SK-N-SH (cell line): ENCODE measurements around the gene CYP11A1. TPM values are rescaled to one million over a fixed set of nuclear protein-coding genes. Genes with fewer than 3 reads are reported as not detected.

ENCODE experiments used
- CTCF ChIA-PET: fragments of 300-600, 350-600 bp; formaldehyde crosslinking; extraction: SDS; loops from one replicate; lab custom pipeline; 2021; lab: Yijun Ruan, JAX
- POLR2A ChIA-PET: fragments of 350-600 bp; sonication (Branson Sonifier 250); formaldehyde crosslinking; extraction: SDS; loops from one replicate; lab custom pipeline; 2020; ENCODE audit warnings: antibody characterized with exemption, inconsistent platforms; lab: Yijun Ruan, JAX
- DNase-seq: peaks from one replicate; pipeline ENCODE4 v3.0.0; 2012
- H2AFZ ChIP-seq: fragments of 200-600 bp; sonication (generic); 2 replicates; pipeline ENCODE4 v1.8.1; 2016; ENCODE audit warnings: antibody characterized with exemption, mild to moderate bottlenecking, low read depth
- H3F3A ChIP-seq: fragments of 200-600 bp; sonication (generic); replicated peaks from 2 replicates; pipeline ENCODE3; 2016; ENCODE audit warnings: antibody characterized with exemption, mild to moderate bottlenecking; ENCODE audit not compliant: insufficient read depth
- H3K27ac ChIP-seq, 2 experiments: fragments of 200-500 bp in 1 of 2; fragments of 200-600 bp in 1 of 2; sonication (Bioruptor generic) in 1 of 2; sonication (generic), shearing (Covaris generic) in 1 of 2; 2 replicates each; pipeline versions ENCODE4 v1.5.1 to v1.6.1; 2014 to 2016; ENCODE audit warnings: low read depth in 2 of 2, inconsistent platforms in 1 of 2, low read length in 1 of 2, mild to moderate bottlenecking in 1 of 2, mixed read lengths in 1 of 2
- H3K27me3 ChIP-seq: fragments of 200-600 bp; sonication (generic), shearing (Covaris generic); 2 replicates; pipeline ENCODE4 v1.6.1; 2016; ENCODE audit warnings: mixed run types; ENCODE audit not compliant: insufficient read depth
- H3K36me3 ChIP-seq, 2 experiments: fragments of 200-500 bp in 1 of 2; fragments of 200-600 bp in 1 of 2; sonication (Bioruptor generic) in 1 of 2; sonication (generic) in 1 of 2; replicated peaks in 1 of 2; 2 replicates each; pipeline versions ENCODE3 to v1.5.1; 2014 to 2016; ENCODE audit warnings: low read length in 1 of 2, mild to moderate bottlenecking in 1 of 2; ENCODE audit not compliant: insufficient read depth in 2 of 2, control insufficient read depth in 1 of 2
- H3K4me1 ChIP-seq, 2 experiments: fragments of 200-500 bp in 1 of 2; fragments of 200-600 bp in 1 of 2; sonication (Bioruptor generic) in 1 of 2; sonication (generic), shearing (Covaris generic) in 1 of 2; 2 replicates each; pipeline versions ENCODE4 v1.5.1 to v1.6.1; 2014 to 2016; ENCODE audit warnings: low read depth in 1 of 2, low read length in 1 of 2, mixed run types in 1 of 2; ENCODE audit not compliant: insufficient read depth in 2 of 2, control insufficient read depth in 1 of 2
- H3K4me2 ChIP-seq: fragments of 200-600 bp; sonication (generic), shearing (Covaris generic); 2 replicates; pipeline ENCODE4 v1.6.1; 2017; ENCODE audit warnings: mixed run types
- H3K4me3 ChIP-seq, 2 experiments: fragments of 200-500 bp in 1 of 2; fragments of 200-600 bp in 1 of 2; sonication (Bioruptor generic) in 1 of 2; sonication (generic), shearing (Covaris generic) in 1 of 2; 2 replicates each; pipeline versions ENCODE4 v1.5.1 to v1.8.1; 2014 to 2016; ENCODE audit warnings: low read depth in 2 of 2, inconsistent platforms in 1 of 2, low read length in 1 of 2, mild to moderate bottlenecking in 1 of 2, mixed read lengths in 1 of 2, moderate library complexity in 1 of 2
- H3K79me2 ChIP-seq: fragments of 200-600 bp; sonication (generic); 2 replicates; pipeline ENCODE4 v1.8.1; 2017; ENCODE audit warnings: mild to moderate bottlenecking; ENCODE audit not compliant: insufficient read depth
- H3K9ac ChIP-seq: fragments of 200-600 bp; sonication (generic); 2 replicates; pipeline ENCODE4 v1.6.1; 2017; ENCODE audit warnings: mixed run types
- H3K9me2 ChIP-seq: fragments of 200-600 bp; sonication (generic); 2 replicates; pipeline ENCODE4 v1.6.1; 2017; ENCODE audit warnings: mixed run types
- H3K9me3 ChIP-seq: fragments of 200-600 bp; sonication (generic); 2 replicates; pipeline ENCODE4 v1.6.1; 2017; ENCODE audit warnings: mixed run types, mild to moderate bottlenecking, moderate library complexity
- H4K20me1 ChIP-seq: fragments of 200-600 bp; sonication (generic); 2 replicates; pipeline ENCODE4 v1.6.1; 2017; ENCODE audit warnings: mild to moderate bottlenecking, mixed run types; ENCODE audit not compliant: insufficient read depth
- FOSL2 ChIP-seq: IDR thresholded peaks from 2 replicates; pipeline ENCODE4 v1.4.0; 2012; ENCODE audit warnings: low read depth, mild to moderate bottlenecking, moderate library complexity, borderline replicate concordance
- FOXJ3 ChIP-seq: sonication (generic); formaldehyde crosslinking; IDR thresholded peaks from 2 replicates; pipeline ENCODE4 v1.5.1; 2020; ENCODE audit warnings: mild to moderate bottlenecking, missing genetic modification reagents
- GABPA ChIP-seq: IDR thresholded peaks from 2 replicates; pipeline ENCODE4 v1.4.0; 2012; ENCODE audit warnings: low read depth, mild to moderate bottlenecking
- JUND ChIP-seq: IDR thresholded peaks from 2 replicates; pipeline ENCODE4 v1.4.0; 2012
- MAX ChIP-seq: IDR thresholded peaks from 2 replicates; pipeline ENCODE4 v1.4.0; 2012; ENCODE audit warnings: low read depth
- MEF2A ChIP-seq: IDR thresholded peaks from 2 replicates; pipeline ENCODE4 v1.4.0; 2012; ENCODE audit warnings: low read depth, borderline replicate concordance
- MXI1 ChIP-seq: IDR thresholded peaks from 2 replicates; pipeline ENCODE4 v1.6.1; 2012; ENCODE audit warnings: mild to moderate bottlenecking, low read depth, low read length, improper control_type of control experiment
- NRF1 ChIP-seq: IDR thresholded peaks from 2 replicates; pipeline ENCODE4 v1.6.1; 2012; ENCODE audit warnings: low read depth, mild to moderate bottlenecking, low read length
- RAD21 ChIP-seq: IDR thresholded peaks from 2 replicates; pipeline ENCODE4 v1.6.1; 2012; ENCODE audit warnings: mild to moderate bottlenecking, low read length
- RCOR1 ChIP-seq: fragments of 150-350 bp; IDR thresholded peaks from 2 replicates; pipeline ENCODE4 v1.6.1; 2017; ENCODE audit warnings: antibody characterized with exemption, low read length
- RFX5 ChIP-seq: IDR thresholded peaks from 2 replicates; pipeline ENCODE4 v1.6.1; 2012; ENCODE audit warnings: mild to moderate bottlenecking, improper control_type of control experiment, low read length
- SMC3 ChIP-seq: IDR thresholded peaks from 2 replicates; pipeline ENCODE4 v1.6.1; 2012; ENCODE audit warnings: low read depth, low read length, improper control_type of control experiment
- TAF1 ChIP-seq: IDR thresholded peaks from 2 replicates; pipeline ENCODE4 v1.6.1; 2012; ENCODE audit warnings: low read depth, mild to moderate bottlenecking, low read length, moderate library complexity, borderline replicate concordance
- TCF12 ChIP-seq: IDR thresholded peaks from 2 replicates; pipeline ENCODE4 v1.4.0; 2012
- ZBTB33 ChIP-seq: IDR thresholded peaks from 2 replicates; pipeline ENCODE4 v1.4.0; 2012; ENCODE audit warnings: low read depth, borderline replicate concordance
- WGBS: methylation state at CpG from one replicate; pipeline ENCODE4 v1.1.6; 2017; ENCODE audit warnings: low lambda C conversion rate; 5-methylcytosine and 5-hydroxymethylcytosine counted together
- polyA plus RNA-seq, 3 experiments: library from polyadenylated mRNA; depleted of rRNA; stranded (reverse); fragments of >200 nt; gene quantifications; 2 replicates each; pipeline ENCODE4 v1.2.3, GENCODE V29; 2012
- TF ChIP-seq, protein P1 (sequence below): IDR thresholded peaks from 2 replicates; pipeline ENCODE4 v1.4.0; 2012; ENCODE audit warnings: low read depth, borderline replicate concordance
- TF ChIP-seq, protein P2 (sequence below): fragments of 150-350 bp; IDR thresholded peaks from 2 replicates; pipeline ENCODE4 v1.6.1; 2017; ENCODE audit warnings: antibody characterized with exemption, low read length, low read depth, borderline replicate concordance

The CYP11A1 gene
- polyA plus RNA-seq, 1 of the 3 experiments (the other 2 are of a cell fraction), result 0.08 TPM

DNA sequence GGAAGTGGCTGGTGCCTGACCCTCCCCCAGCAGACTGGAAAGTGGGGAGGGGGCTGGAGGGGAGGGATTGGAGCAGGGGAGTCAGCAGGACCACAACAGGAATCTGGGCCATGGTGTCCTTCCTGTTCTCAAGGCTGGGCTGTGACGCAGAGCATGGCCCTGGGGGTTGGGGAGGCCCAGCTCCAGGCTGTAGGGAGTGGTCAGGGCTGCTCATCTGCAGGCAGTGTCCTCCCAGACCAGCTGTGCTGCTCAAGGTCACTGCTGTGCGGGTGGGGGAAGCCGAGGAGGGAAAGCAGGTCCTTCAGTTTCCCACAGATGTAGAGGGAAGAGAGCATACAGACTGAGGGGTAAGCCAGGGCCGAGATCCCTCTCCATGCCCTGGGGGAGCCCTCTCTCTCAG is 40.7 kb downstream of the CYP11A1 start:
- no peaks in the 10 kb centered on the region for H3K9me3 ChIP-seq
- TF ChIP-seq ZBTB33 (no peak), MEF2A (no peak), MXI1 (no peak)
- H3K79me2 ChIP-seq, result no peaks in the 10 kb centered on the region
- no peaks in the 10 kb centered on the region for H3F3A ChIP-seq
- H4K20me1 ChIP-seq, result no peaks in the 10 kb centered on the region
- peaks cover 0 to 7% of the 10 kb centered on the region in 2 experiments; a peak in 1 of 4 replicates for H3K4me1 ChIP-seq
- ChIA-PET POLR2A (no interaction called here), CTCF (interaction anchor here (11.3 to 18.6 kb wide), 2 partner anchors 16 to 277 kb away, joined by 265 to 339 read pairs; no protein-coding TSS in a partner anchor)
- H2AFZ ChIP-seq, result no peak overlapping the region
- 47% methylated on average over 2 of the region's 4 CpGs for WGBS
- H3K9ac ChIP-seq, result no peak overlapping the region
- H3K27ac ChIP-seq, result no peak overlapping the region
- DNase-seq, result no peak
- H3K9me2 ChIP-seq, result no peaks in the 10 kb centered on the region
- no peak overlapping the region for H3K4me2 ChIP-seq
- H3K36me3 ChIP-seq, result no peaks in the 10 kb centered on the region
- H3K4me3 ChIP-seq, result no peak overlapping the region
- no peaks in the 10 kb centered on the region for H3K27me3 ChIP-seq

DNA sequence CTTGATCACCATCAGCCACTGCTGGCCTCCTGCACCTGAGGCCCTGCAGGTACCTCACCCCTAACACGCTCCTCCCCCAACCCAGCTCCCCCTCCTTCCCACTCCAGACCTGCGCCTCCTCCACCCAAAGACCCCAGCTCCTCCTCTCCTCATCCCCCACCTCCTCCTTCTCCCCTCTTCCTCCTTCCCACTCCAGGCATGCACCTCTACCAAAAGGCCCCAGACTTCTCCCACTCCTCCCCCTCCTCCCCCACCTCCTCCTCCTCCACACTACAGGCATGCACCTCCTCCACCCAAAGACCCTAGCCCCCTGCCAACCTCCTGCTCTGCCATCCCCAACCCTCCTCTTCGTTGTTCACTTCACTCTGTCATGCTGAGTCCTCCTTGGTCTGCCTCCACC is 42.7 kb downstream of the CYP11A1 start:
- H3K27ac ChIP-seq, result no peak overlapping the region
- CTCF ChIA-PET, result interaction anchor here (2.1 to 18.6 kb wide), 3 partner anchors 14 to 275 kb away, joined by 5 to 339 read pairs (median 265); no protein-coding TSS in a partner anchor
- H3K4me2 ChIP-seq, result no peak overlapping the region
- H3K36me3 ChIP-seq, result no peaks in the 10 kb centered on the region
- H3K4me3 ChIP-seq, result no peak overlapping the region
- DNase-seq, result no peak
- H3K79me2 ChIP-seq, result no peaks in the 10 kb centered on the region
- no peak overlapping the region for H3K9ac ChIP-seq
- WGBS, result 34% methylated on average over 3 of the region's 3 CpGs
- H3K4me1 ChIP-seq, result peaks cover 0 to 17% of the 10 kb centered on the region in 2 experiments; a peak in 1 of 4 replicates
- H2AFZ ChIP-seq, result no peak overlapping the region
- no peaks in the 10 kb centered on the region for H3K9me3 ChIP-seq
- no peaks in the 10 kb centered on the region for H3K27me3 ChIP-seq
- no peaks in the 10 kb centered on the region for H3K9me2 ChIP-seq
- no peaks in the 10 kb centered on the region for H4K20me1 ChIP-seq
- TF ChIP-seq NRF1, result no peak
- TF ChIP-seq FOXJ3 (CRISPR knock-in tag), result no peak
- TF ChIP-seq JUND, result no peak
- no peak for TF ChIP-seq MEF2A
- TF ChIP-seq RFX5, result no peak
- no peak for TF ChIP-seq FOSL2
- TF ChIP-seq, protein P1, sequence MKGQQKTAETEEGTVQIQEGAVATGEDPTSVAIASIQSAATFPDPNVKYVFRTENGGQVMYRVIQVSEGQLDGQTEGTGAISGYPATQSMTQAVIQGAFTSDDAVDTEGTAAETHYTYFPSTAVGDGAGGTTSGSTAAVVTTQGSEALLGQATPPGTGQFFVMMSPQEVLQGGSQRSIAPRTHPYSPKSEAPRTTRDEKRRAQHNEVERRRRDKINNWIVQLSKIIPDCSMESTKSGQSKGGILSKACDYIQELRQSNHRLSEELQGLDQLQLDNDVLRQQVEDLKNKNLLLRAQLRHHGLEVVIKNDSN, result no peak
- TF ChIP-seq TAF1, result no peak
- no peak for TF ChIP-seq RCOR1
- TF ChIP-seq RAD21, result no peak
- no peak for TF ChIP-seq TCF12
- no peak for TF ChIP-seq MAX
- TF ChIP-seq, protein P2, sequence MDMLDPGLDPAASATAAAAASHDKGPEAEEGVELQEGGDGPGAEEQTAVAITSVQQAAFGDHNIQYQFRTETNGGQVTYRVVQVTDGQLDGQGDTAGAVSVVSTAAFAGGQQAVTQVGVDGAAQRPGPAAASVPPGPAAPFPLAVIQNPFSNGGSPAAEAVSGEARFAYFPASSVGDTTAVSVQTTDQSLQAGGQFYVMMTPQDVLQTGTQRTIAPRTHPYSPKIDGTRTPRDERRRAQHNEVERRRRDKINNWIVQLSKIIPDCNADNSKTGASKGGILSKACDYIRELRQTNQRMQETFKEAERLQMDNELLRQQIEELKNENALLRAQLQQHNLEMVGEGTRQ, result no peak
- no peak for TF ChIP-seq GABPA
- no peak for TF ChIP-seq SMC3
- no peaks in the 10 kb centered on the region for H3F3A ChIP-seq
- POLR2A ChIA-PET, result no interaction called here
